ENCODE data around the gene GALNT13. TPM values are rescaled to one million over a fixed set of nuclear protein-coding genes. Genes with fewer than 3 reads are reported as not detected.

The GALNT13 gene
- total RNA-seq, 2 donors from 2014 or later, result 6.0 to 9.8 TPM

DNA sequence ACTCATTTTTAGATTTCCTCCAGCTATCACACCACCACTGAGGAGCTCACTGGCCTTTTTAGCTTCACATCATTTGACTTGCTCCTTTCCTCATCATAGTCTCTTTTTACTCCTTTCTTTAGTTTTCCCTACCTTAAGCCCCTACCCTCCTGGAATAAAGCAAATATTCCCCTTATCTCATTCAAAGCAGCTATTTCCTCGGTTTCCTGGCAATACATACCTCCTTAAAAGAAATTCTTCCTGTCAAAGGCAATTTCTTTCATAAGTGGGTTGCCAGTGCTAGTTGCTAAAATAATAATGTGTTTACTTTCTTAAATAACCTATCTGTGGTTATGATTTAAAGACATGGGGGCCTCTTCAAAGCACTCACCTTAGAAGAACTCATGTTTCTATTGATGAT is 359.3 kb downstream of the GALNT13 start:
- Histone ChIP-seq H3K4me3 (ENCODE audit: low read length) (no peak overlapping the region), H3K4me1 (ENCODE audit: control insufficient read depth, insufficient read depth, low read length) (no peaks in the 10 kb centered on the region), H3K9me3 (ENCODE audit: control insufficient read depth, low read length) (no peaks in the 10 kb centered on the region), H3K27me3 (ENCODE audit: control insufficient read depth, insufficient read depth, low read length, poor library complexity, severe bottlenecking) (no peaks in the 10 kb centered on the region), H3K36me3 (ENCODE audit: control insufficient read depth, insufficient read depth, low read length) (no peaks in the 10 kb centered on the region), H3K27ac (ENCODE audit: low read depth, low read length) (no peak overlapping the region), H3K9ac (ENCODE audit: extremely low read depth, low read length, poor library complexity, severe bottlenecking) (no peak overlapping the region)
- no peak for DNase-seq
- no peak overlapping the region for H3K4me3 Mint-ChIP-seq
- no peaks in the 10 kb centered on the region for H3K9me3 Mint-ChIP-seq
- H3K27ac Mint-ChIP-seq, result no peak overlapping the region
- H3K4me1 Mint-ChIP-seq, result peaks cover 4% of the 10 kb centered on the region
- no peak for TF ChIP-seq CTCF (conservative IDR thresholded peaks at IDR 0.05)
- WGBS, 2 experiments (ENCODE audit: insufficient coverage in 1 of 2, insufficient read length in 1 of 2), result 74% methylated on average over 1 of the region's 1 CpG; no CpG with 5 or more reads in 1 of the 2 experiments
- no peaks in the 10 kb centered on the region for H3K36me3 Mint-ChIP-seq (ENCODE audit: low read depth)
- H3K27me3 Mint-ChIP-seq (ENCODE audit: insufficient read depth), result no peaks in the 10 kb centered on the region

- WGBS, 2 experiments (ENCODE audit: insufficient coverage in 1 of 2, insufficient read length in 1 of 2), result 86 to 95% methylated on average over 2 of the region's 2 CpGs
- H3K4me3 ChIP-seq (ENCODE audit: low read length), result no peak overlapping the region
- H3K36me3 ChIP-seq (ENCODE audit: control insufficient read depth, insufficient read depth, low read length), result no peaks in the 10 kb centered on the region
- no peaks in the 10 kb centered on the region for H3K27me3 ChIP-seq (ENCODE audit: control insufficient read depth, insufficient read depth, low read length, poor library complexity, severe bottlenecking)
- Mint-ChIP-seq H3K36me3 (ENCODE audit: low read depth) (no peaks in the 10 kb centered on the region), H3K4me3 (no peak overlapping the region), H3K9me3 (no peaks in the 10 kb centered on the region), H3K4me1 (peaks cover 4% of the 10 kb centered on the region), H3K27me3 (ENCODE audit: insufficient read depth) (no peaks in the 10 kb centered on the region), H3K27ac (no peak overlapping the region)
- no peak for DNase-seq
- no peak overlapping the region for H3K27ac ChIP-seq (ENCODE audit: low read depth, low read length)
- H3K9me3 ChIP-seq (ENCODE audit: control insufficient read depth, low read length), result no peaks in the 10 kb centered on the region
- TF ChIP-seq CTCF (conservative IDR thresholded peaks at IDR 0.05), result no peak
- no peak overlapping the region for H3K9ac ChIP-seq (ENCODE audit: extremely low read depth, low read length, poor library complexity, severe bottlenecking)
- no peaks in the 10 kb centered on the region for H3K4me1 ChIP-seq (ENCODE audit: control insufficient read depth, insufficient read depth, low read length)
Measured at GRCh38 chr2:154233231-154233630, 361.5 kb downstream of the GALNT13 start.

- Mint-ChIP-seq H3K27ac (no peak overlapping the region), H3K9me3 (no peaks in the 10 kb centered on the region), H3K36me3 (ENCODE audit: low read depth) (no peaks in the 10 kb centered on the region), H3K4me1 (no peaks in the 10 kb centered on the region), H3K27me3 (ENCODE audit: insufficient read depth) (no peaks in the 10 kb centered on the region), H3K4me3 (no peak overlapping the region)
- TF ChIP-seq CTCF (conservative IDR thresholded peaks at IDR 0.05), result no peak
- no peak overlapping the region for H3K4me3 ChIP-seq (ENCODE audit: low read length)
- H3K27me3 ChIP-seq (ENCODE audit: control insufficient read depth, insufficient read depth, low read length, poor library complexity, severe bottlenecking), result no peaks in the 10 kb centered on the region
- no peaks in the 10 kb centered on the region for H3K4me1 ChIP-seq (ENCODE audit: control insufficient read depth, insufficient read depth, low read length)
- DNase-seq, result no peak
- no peak overlapping the region for H3K27ac ChIP-seq (ENCODE audit: low read depth, low read length)
- no peaks in the 10 kb centered on the region for H3K9me3 ChIP-seq (ENCODE audit: control insufficient read depth, low read length)
- H3K9ac ChIP-seq (ENCODE audit: extremely low read depth, low read length, poor library complexity, severe bottlenecking), result no peak overlapping the region
- no peaks in the 10 kb centered on the region for H3K36me3 ChIP-seq (ENCODE audit: control insufficient read depth, insufficient read depth, low read length)
- whole genome bisulfite sequencing, 2 experiments (ENCODE audit: insufficient coverage in 1 of 2, insufficient read length in 1 of 2), result 92% methylated on average over 1 of the region's 1 CpG; no CpG with 5 or more reads in 1 of the 2 experiments
Measured at GRCh38 chr2:154238252-154238651, 366.5 kb downstream of the GALNT13 start.
